Psoas muscle (tissue), 8 donors: ENCODE data around the gene CAPN3. TPM values are rescaled to one million over a fixed set of nuclear protein-coding genes. Genes with fewer than 3 reads are reported as not detected.

Experiments
- ATAC-seq, 4 donors: fragments of 200-7000 bp; cut with Tn5 transposase; one replicate each; pipeline ENCODE4 v1.9.1; 2020; ENCODE audit warnings: moderate library complexity in 3 of 4, mild to moderate bottlenecking in 2 of 4
- DNase-seq, 2 donors: peaks; one replicate each; pipeline ENCODE4 v3.0.0-alpha.2; 2020
- H3K27ac ChIP-seq: fragments of 200-600 bp; one replicate; pipeline ENCODE4 v1.8.0; 2022
- H3K27me3 ChIP-seq, 3 donors: fragments of 200-600 bp in 1 of 3; one replicate each; pipeline versions ENCODE4 v1.6.1 to v1.8.0; 2013 to 2022; ENCODE audit warnings: low read length in 2 of 3, mild to moderate bottlenecking in 2 of 3, moderate library complexity in 1 of 3; ENCODE audit not compliant: insufficient read depth in 3 of 3
- H3K36me3 ChIP-seq, 2 donors: fragments of 200-600 bp in 1 of 2; one replicate each; pipeline versions ENCODE4 v1.6.1 to v1.8.0; 2013 to 2022; ENCODE audit warnings: low read depth in 1 of 2, mild to moderate bottlenecking in 1 of 2, moderate library complexity in 1 of 2; ENCODE audit not compliant: insufficient read depth in 1 of 2
- H3K4me1 ChIP-seq: fragments of 200-600 bp; one replicate; pipeline ENCODE4 v1.8.0; 2022
- H3K4me3 ChIP-seq: fragments of 200-600 bp; one replicate; pipeline ENCODE4 v1.8.0; 2022; ENCODE audit warnings: mild to moderate bottlenecking
- H3K9me3 ChIP-seq: fragments of 200-600 bp; one replicate; pipeline ENCODE4 v1.8.0; 2022
- WGBS, 3 donors: extraction: QIAGEN DNeasy Blood & Tissue Kit; methylation state at CpG; one replicate each; pipeline versions ENCODE4 v1.1.6 to v1.1.7; 2013; 5-methylcytosine and 5-hydroxymethylcytosine counted together
- intact Hi-C, 2 donors: fragments of 100-400 bp; cut with DNase I; formaldehyde crosslinking; loops; one replicate each; pipeline versions ENCODE4 v1.11.0 to v1.14.2; 2022
- polyA plus RNA-seq, 3 donors: library from polyadenylated mRNA; stranded (reverse); fragments of 200-250 nt; gene quantifications; one replicate each; pipeline ENCODE4 v1.2.3, GENCODE V29; 2013
- total RNA-seq, 4 donors: library from RNA; stranded (reverse); fragmentation: NEBNext Ultra II Directional in 2 of 4; extraction: Animal tissue kit (Norgen Biotek cat#: 25700) in 2 of 4; gene quantifications; one replicate each; pipeline versions ENCODE4 v1.2.1 to v1.2.4, GENCODE V29; 2021 to 2023
- TF ChIP-seq, protein P1 (sequence below): fragments of 200-600 bp; IDR thresholded peaks from one replicate; pipeline ENCODE4 v1.8.0; 2022; ENCODE audit warnings: antibody characterized with exemption
- donor health status: healthy with polysubstance abuse.
- donor health status: DM: no; HTN: no; CAD: no; lungs with moderate emphysema.
- donor health status: Bipolar disorder and iron deficiency.
- donor health status: healthy.
- donor health status: DM: yes; HTN: yes; CAD: no.
- donor health status: DM: no; HTN: no; CAD: no.
- donor health status: DM: no; HTN: no; CAD: no.
- donor health status: DM: yes; HTN: yes; CAD: no.

Gene CAPN3
- total and polyA plus RNA-seq, 7 donors, result 114 to 413 (median 216) TPM

DNA sequence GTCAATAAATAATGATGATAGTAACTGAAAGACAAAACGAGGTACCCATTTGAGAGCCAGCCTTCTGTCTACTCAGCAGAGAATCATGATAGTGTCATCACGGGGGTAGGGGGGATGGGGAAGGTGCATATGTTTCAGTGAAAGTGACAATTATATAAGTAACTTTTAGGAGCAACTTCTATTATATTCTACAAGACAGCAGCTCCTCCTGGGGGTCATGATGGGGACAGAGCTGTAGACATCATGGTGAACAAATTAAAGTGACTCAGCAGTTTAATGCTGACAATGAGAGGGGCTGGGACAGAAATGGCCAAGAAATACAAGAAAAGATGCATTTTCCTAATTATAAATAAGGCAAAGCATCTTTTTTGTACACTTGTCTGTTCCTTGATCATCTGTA, 11.8 kb downstream of the CAPN3 start:
- Histone ChIP-seq H3K27me3 (no peaks in the 10 kb centered on the region), H3K36me3 (peaks cover 0 to 16% of the 10 kb centered on the region in 2 donors), H3K4me3 (no peak overlapping the region), H3K27ac (peak overlapping the region; percentile 97), H3K4me1 (peaks cover 59% of the 10 kb centered on the region), H3K9me3 (no peaks in the 10 kb centered on the region)
- intact Hi-C loops, result no loop called here
- TF ChIP-seq, protein P1, sequence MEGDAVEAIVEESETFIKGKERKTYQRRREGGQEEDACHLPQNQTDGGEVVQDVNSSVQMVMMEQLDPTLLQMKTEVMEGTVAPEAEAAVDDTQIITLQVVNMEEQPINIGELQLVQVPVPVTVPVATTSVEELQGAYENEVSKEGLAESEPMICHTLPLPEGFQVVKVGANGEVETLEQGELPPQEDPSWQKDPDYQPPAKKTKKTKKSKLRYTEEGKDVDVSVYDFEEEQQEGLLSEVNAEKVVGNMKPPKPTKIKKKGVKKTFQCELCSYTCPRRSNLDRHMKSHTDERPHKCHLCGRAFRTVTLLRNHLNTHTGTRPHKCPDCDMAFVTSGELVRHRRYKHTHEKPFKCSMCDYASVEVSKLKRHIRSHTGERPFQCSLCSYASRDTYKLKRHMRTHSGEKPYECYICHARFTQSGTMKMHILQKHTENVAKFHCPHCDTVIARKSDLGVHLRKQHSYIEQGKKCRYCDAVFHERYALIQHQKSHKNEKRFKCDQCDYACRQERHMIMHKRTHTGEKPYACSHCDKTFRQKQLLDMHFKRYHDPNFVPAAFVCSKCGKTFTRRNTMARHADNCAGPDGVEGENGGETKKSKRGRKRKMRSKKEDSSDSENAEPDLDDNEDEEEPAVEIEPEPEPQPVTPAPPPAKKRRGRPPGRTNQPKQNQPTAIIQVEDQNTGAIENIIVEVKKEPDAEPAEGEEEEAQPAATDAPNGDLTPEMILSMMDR, result no peak
- ATAC-seq (no peak), DNase-seq (no peak)
- 55 to 72% (median 62%) methylated on average over 2 of the region's 2 CpGs for WGBS, 3 donors

DNA sequence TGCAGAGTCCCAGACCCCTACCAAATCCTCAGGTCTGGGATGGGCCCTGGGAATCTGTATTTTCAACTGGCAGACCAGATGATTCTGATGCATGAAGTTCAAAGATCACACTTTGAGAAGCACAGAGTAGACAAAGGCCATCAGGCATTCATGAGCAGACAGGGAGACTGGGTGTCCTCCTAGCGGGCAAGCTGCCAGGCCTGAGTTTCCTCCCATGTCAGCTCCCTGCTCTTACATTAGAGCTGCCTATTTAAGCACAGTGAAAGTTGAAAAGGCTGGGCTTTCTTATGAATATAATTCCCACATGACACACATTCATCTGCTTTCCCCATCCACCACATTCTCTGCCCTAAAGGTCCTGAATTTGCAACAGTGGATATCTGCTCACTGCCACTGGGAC, 14.0 kb downstream of the CAPN3 start:
- WGBS, 3 donors, result 38 to 71% (median 39%) methylated on average over 1 of the region's 1 CpG
- TF ChIP-seq, protein P1, result no peak
- H3K27ac ChIP-seq, result peak overlapping the region; percentile 96
- ATAC-seq, result peak; percentile 40 to 78 (median 60)
- no peaks in the 10 kb centered on the region for H3K27me3 ChIP-seq
- H3K4me1 ChIP-seq, result peaks cover 43% of the 10 kb centered on the region
- intact Hi-C loops, result no loop called here
- no peak overlapping the region for H3K4me3 ChIP-seq
- peak; percentile 57 to 88 for DNase-seq
- peaks cover 0 to 13% of the 10 kb centered on the region in 2 donors for H3K36me3 ChIP-seq
- peaks cover 8% of the 10 kb centered on the region for H3K9me3 ChIP-seq

DNA sequence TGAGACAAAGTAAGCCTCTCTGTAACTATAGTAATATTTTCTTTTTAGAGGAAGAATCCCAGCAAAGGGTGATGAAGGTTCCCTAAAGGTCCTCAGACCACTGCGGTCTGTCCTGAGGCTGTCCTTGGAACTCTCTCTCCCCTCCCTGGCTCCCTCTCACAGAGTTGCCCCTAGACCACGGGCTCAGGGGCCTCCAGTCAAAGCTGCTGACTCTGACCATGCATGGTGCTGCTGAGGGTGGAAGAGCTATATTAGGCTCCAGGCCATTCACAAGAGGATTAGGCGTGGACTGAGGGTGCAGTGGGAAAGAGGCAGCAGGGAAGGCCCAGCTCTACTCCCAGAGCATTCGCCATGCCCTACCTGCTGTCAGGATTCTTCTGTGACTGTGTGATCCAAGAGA, 14.6 kb downstream of the CAPN3 start:
- DNase-seq (no peak), ATAC-seq (peak in 3 of 4 donors; percentile 15 to 22 (median 18))
- 78 to 84% (median 80%) methylated on average over 4 of the region's 4 CpGs for WGBS, 3 donors
- Histone ChIP-seq H3K9me3 (peaks cover 10% of the 10 kb centered on the region), H3K4me1 (peaks cover 42% of the 10 kb centered on the region), H3K27ac (peak overlapping the region; percentile 96), H3K4me3 (no peak overlapping the region), H3K36me3 (peaks cover 0 to 13% of the 10 kb centered on the region in 2 donors), H3K27me3 (no peaks in the 10 kb centered on the region)
- TF ChIP-seq, protein P1, result no peak
- intact Hi-C loops, result no loop called here

DNA sequence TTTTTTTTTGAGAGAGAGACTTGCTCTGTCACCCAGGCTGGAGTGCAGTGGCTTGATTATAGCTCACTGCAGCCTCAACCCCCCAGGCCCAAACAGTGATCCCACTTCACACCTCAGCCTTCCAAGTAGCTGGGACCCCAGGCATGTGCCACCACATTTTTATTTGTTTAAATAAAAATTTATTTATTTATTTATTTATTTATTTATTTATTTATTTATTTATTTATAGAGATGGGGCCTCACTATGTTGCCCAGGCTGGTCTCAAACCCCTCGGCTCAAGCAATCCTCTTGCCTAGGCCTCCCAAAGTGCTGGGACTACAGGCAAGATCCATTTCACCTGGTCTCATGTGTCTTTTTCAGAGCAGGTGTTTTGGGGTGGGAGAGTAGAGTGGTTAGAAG, 15.5 kb downstream of the CAPN3 start:
- WGBS, 3 donors, result 60 to 67% (median 62%) methylated on average over 1 of the region's 1 CpG
- DNase-seq (no peak), ATAC-seq (no peak)
- Histone ChIP-seq H3K36me3 (peaks cover 0 to 13% of the 10 kb centered on the region in 2 donors), H3K4me1 (peaks cover 35% of the 10 kb centered on the region), H3K4me3 (no peak overlapping the region), H3K9me3 (peaks cover 10% of the 10 kb centered on the region), H3K27me3 (no peaks in the 10 kb centered on the region), H3K27ac (peak overlapping the region; percentile 96)
- TF ChIP-seq, protein P1, result no peak
- intact Hi-C loops, result no loop called here

DNA sequence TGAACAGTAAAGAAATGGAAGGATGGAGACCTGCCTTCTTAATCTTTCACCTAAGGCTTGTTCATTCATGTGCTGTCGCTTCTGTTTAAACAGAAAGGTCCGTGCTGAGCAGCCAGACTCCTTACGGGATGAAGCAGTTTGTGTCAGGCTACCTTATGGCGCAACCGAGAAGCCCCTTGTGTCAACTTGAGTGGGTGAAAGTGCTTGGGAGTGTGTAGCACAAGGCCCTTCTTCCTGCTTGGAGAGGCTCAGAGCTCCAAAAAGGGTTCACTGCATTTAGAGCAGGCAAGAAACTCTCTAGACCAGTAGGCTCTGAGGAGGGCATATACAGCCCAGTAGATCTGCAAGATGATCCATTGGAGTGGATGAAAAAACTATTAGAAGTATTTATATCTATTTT, 16.0 kb downstream of the CAPN3 start:
- intact Hi-C loops, result no loop called here
- peaks cover 10% of the 10 kb centered on the region for H3K9me3 ChIP-seq
- 82 to 93% (median 83%) methylated on average over 5 of the region's 5 CpGs for WGBS, 3 donors
- H3K27ac ChIP-seq, result peak overlapping the region; percentile 96
- peaks cover 0 to 12% of the 10 kb centered on the region in 2 donors for H3K36me3 ChIP-seq
- TF ChIP-seq, protein P1, result no peak
- ATAC-seq (peak in 1 of 4 donors; percentile 23), DNase-seq (no peak)
- no peaks in the 10 kb centered on the region for H3K27me3 ChIP-seq
- peaks cover 33% of the 10 kb centered on the region for H3K4me1 ChIP-seq
- H3K4me3 ChIP-seq, result no peak overlapping the region
